DMS 273 treated with DMSO at 0.1 percent for 48 hours (cell line): ENCODE measurements around the gene TSPAN32.

Experiments used
- DNase-seq: peaks from one replicate; lab custom pipeline; 2025; lab: John Stamatoyannopoulos, UW

TSPAN32 gene

GRCh38 chr11:2301631-2302305 is at the start of gene TSPAN32, which contains the start of gene C11orf21:
TSPAN32 (plus strand) TSS chr11:2302013; CDS start chr11:2302150, 137 bp downstream.
C11orf21 (minus strand) TSS chr11:2301918; CDS start chr11:2301808, 110 bp downstream.
- DNase-seq, result no peak

- no peak for DNase-seq
Measured at GRCh38 chr11:2252018-2252417, 49.8 kb upstream of the TSPAN32 start.

GRCh38 chr11:2256293-2256913 is 45.4 kb upstream of the TSPAN32 start:
- no peak for DNase-seq

GRCh38 chr11:2256951-2257700 is 44.7 kb upstream of the TSPAN32 start:
- DNase-seq, result no peak

GRCh38 chr11:2258501-2259465 is 43.0 kb upstream of the TSPAN32 start:
- no peak for DNase-seq

GRCh38 chr11:2259466-2259830 is 42.4 kb upstream of the TSPAN32 start:
- DNase-seq, result no peak

- DNase-seq, result no peak
Measured at GRCh38 chr11:2259897-2260451, 41.8 kb upstream of the TSPAN32 start.

- DNase-seq, result no peak
Measured at GRCh38 chr11:2260491-2261364, 41.1 kb upstream of the TSPAN32 start.

GRCh38 chr11:2261436-2262230 is 40.2 kb upstream of the TSPAN32 start:
- no peak for DNase-seq

- no peak for DNase-seq
Measured at GRCh38 chr11:2262301-2263070, 39.3 kb upstream of the TSPAN32 start.

GRCh38 chr11:2263071-2263565 is 38.7 kb upstream of the TSPAN32 start:
- no peak for DNase-seq

GRCh38 chr11:2263724-2264360 is 38.0 kb upstream of the TSPAN32 start:
- DNase-seq, result no peak

GRCh38 chr11:2264366-2265053 is 37.3 kb upstream of the TSPAN32 start:
- DNase-seq, result no peak

- DNase-seq, result no peak
Measured at GRCh38 chr11:2265396-2265795, 36.4 kb upstream of the TSPAN32 start.

GRCh38 chr11:2265854-2266585 is 35.8 kb upstream of the TSPAN32 start:
- DNase-seq, result no peak

GRCh38 chr11:2266586-2267305 is 35.1 kb upstream of the TSPAN32 start:
- no peak for DNase-seq
